Measurements from ENCODE around the gene HERC4. TPM values are rescaled to one million over a fixed set of nuclear protein-coding genes. Genes with fewer than 3 reads are reported as not detected.
A peak's percentile ranks its signal among the peaks of the same experiment; 100 is the strongest.

Gene HERC4
- total RNA-seq, 1 experiment from 2014 or later = 57.4 TPM

DNA sequence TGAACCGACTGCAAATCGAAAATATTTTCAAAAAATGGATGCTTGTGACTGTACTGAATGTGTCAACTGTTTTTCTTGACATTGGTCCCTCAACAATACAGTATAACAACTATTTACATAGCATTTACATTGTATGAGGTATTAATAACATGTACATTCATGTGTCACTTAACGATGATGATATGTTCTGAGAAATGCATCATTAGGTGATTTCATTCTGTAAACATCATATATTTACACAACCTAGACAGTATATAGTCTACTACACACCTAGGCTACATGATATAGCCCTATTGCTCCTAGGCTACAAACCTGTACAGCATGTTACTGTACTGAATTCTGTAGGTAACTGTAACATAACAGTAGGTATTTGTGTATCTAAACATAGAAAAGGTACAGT is 150.9 kb downstream of the HERC4 start:
- H3K27ac ChIP-seq (ENCODE audit: low read length) = peak overlapping the region; percentile 42
- no peaks in the 10 kb centered on the region for H3K9me2 ChIP-seq (replicated peaks; ENCODE audit: low read length)
- TF ChIP-seq, protein P1, sequence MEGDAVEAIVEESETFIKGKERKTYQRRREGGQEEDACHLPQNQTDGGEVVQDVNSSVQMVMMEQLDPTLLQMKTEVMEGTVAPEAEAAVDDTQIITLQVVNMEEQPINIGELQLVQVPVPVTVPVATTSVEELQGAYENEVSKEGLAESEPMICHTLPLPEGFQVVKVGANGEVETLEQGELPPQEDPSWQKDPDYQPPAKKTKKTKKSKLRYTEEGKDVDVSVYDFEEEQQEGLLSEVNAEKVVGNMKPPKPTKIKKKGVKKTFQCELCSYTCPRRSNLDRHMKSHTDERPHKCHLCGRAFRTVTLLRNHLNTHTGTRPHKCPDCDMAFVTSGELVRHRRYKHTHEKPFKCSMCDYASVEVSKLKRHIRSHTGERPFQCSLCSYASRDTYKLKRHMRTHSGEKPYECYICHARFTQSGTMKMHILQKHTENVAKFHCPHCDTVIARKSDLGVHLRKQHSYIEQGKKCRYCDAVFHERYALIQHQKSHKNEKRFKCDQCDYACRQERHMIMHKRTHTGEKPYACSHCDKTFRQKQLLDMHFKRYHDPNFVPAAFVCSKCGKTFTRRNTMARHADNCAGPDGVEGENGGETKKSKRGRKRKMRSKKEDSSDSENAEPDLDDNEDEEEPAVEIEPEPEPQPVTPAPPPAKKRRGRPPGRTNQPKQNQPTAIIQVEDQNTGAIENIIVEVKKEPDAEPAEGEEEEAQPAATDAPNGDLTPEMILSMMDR (conservative IDR thresholded peaks at IDR 0.05; ENCODE audit: low read depth, low read length) = no peak
- TF ChIP-seq EZH2 (IDR thresholded peaks at IDR 0.05; ENCODE audit: low read length, unreplicated experiment) (no peak), EZH2phosphoT487 (IDR thresholded peaks at IDR 0.05; ENCODE audit: borderline replicate concordance, low read length) (no peak)
- H4K20me1 ChIP-seq (ENCODE audit: low read length) = no peaks in the 10 kb centered on the region
- H3K4me1 ChIP-seq (ENCODE audit: insufficient read depth, low read length) = peaks cover 16% of the 10 kb centered on the region
- H3K4me2 ChIP-seq (ENCODE audit: low read length) = no peak overlapping the region
- POLR2A ChIA-PET (ENCODE audit: unreplicated experiment) = no interaction called here
- H3K9me3 ChIP-seq (ENCODE audit: low read length) = no peaks in the 10 kb centered on the region
- H3K4me3 ChIP-seq (ENCODE audit: low read length) = no peak overlapping the region
- no peak overlapping the region for H3K9ac ChIP-seq (ENCODE audit: low read length)
- DNase-seq (peak; percentile 61), ATAC-seq (peak; percentile 47)
- H2AFZ ChIP-seq (ENCODE audit: low read length) = no peak overlapping the region
- H3K27me3 ChIP-seq (ENCODE audit: low read length) = no peaks in the 10 kb centered on the region
- intact Hi-C loops (cut with micrococcal nuclease) = no loop called here
- CTCF ChIA-PET = interaction anchor here (0.6 kb wide), 1 partner anchor 227 kb away, joined by 3 read pairs; no protein-coding TSS in a partner anchor
- H3K36me3 ChIP-seq (ENCODE audit: low read depth, low read length) = peaks cover 28% of the 10 kb centered on the region; the same call in 1 of the 2 replicates
- no peaks in the 10 kb centered on the region for H3K79me2 ChIP-seq (ENCODE audit: low read length)
- BruUV-seq (replicated peaks) = no TSS peak
- H3F3A ChIP-seq (ENCODE audit: low read length, unreplicated experiment) = peaks cover 6% of the 10 kb centered on the region

DNA sequence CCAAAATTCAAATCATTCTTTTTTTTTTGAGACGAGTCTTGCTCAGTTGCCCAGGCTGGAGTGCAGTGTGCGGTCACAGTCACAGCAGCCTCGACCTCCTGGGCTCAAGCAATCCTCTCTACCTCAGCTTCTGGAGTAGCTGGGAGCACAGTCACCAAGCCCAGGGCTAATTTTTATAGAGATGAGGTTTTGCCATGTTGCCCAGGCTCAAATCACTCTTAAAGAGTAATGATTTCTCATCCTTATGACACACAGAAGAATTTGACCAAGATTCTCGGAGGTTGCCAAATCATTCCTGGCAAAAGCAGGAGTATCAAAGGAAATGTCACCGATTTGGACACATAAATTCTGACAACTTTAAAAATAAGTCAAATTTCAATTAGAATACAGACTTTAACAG is 151.5 kb downstream of the HERC4 start:
- Histone ChIP-seq H4K20me1 (ENCODE audit: low read length) (no peaks in the 10 kb centered on the region), H3K9me3 (ENCODE audit: low read length) (no peaks in the 10 kb centered on the region), H3F3A (ENCODE audit: low read length, unreplicated experiment) (peaks cover 6% of the 10 kb centered on the region), H3K27me3 (ENCODE audit: low read length) (no peaks in the 10 kb centered on the region), H3K4me3 (ENCODE audit: low read length) (no peak overlapping the region), H3K4me1 (ENCODE audit: insufficient read depth, low read length) (peaks cover 16% of the 10 kb centered on the region), H3K79me2 (ENCODE audit: low read length) (no peaks in the 10 kb centered on the region), H3K9ac (ENCODE audit: low read length) (no peak overlapping the region), H3K36me3 (ENCODE audit: low read depth, low read length) (peaks cover 29% of the 10 kb centered on the region; the same call in 1 of the 2 replicates), H3K4me2 (ENCODE audit: low read length) (no peak overlapping the region), H3K9me2 (replicated peaks; ENCODE audit: low read length) (no peaks in the 10 kb centered on the region), H2AFZ (ENCODE audit: low read length) (no peak overlapping the region), H3K27ac (ENCODE audit: low read length) (peak overlapping the region; percentile 42)
- DNase-seq = peak; percentile 76
- ATAC-seq = peak; percentile 64
- no TSS peak for BruUV-seq (replicated peaks)
- TF ChIP-seq, protein P1 (conservative IDR thresholded peaks at IDR 0.05; ENCODE audit: low read depth, low read length) = no peak
- TF ChIP-seq EZH2phosphoT487 (IDR thresholded peaks at IDR 0.05; ENCODE audit: borderline replicate concordance, low read length) (no peak), EZH2 (IDR thresholded peaks at IDR 0.05; ENCODE audit: low read length, unreplicated experiment) (no peak)
- intact Hi-C loops (cut with micrococcal nuclease) = no loop called here
- ChIA-PET CTCF (no interaction called here), POLR2A (ENCODE audit: unreplicated experiment) (interaction anchor here (0.5 kb wide), 1 partner anchor 781 kb away, joined by 4 read pairs; no protein-coding TSS in a partner anchor)

DNA sequence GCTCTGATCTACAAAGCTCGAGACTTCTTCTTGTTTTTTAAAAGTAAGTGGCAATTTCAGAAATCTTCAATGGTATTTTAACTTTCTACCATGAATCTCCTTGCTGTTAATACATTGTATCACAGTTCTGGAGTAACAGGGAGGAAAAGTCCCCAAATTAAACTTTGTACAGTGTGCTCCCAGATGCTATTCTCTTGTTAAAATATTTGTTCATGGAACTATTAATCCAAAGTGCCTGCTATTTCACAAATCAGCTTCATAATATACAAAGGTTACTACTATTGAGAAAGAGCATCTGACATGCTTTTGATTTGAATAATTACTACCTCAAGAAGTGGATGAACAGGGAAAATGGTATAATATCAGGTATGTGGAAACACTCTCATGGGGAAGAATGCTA is 154.0 kb downstream of the HERC4 start:
- Histone ChIP-seq H3K79me2 (ENCODE audit: low read length) (no peaks in the 10 kb centered on the region), H2AFZ (ENCODE audit: low read length) (no peak overlapping the region), H3K27me3 (ENCODE audit: low read length) (no peaks in the 10 kb centered on the region), H3K4me3 (ENCODE audit: low read length) (no peak overlapping the region), H3K36me3 (ENCODE audit: low read depth, low read length) (peaks cover 36% of the 10 kb centered on the region), H3K9me3 (ENCODE audit: low read length) (no peaks in the 10 kb centered on the region), H3K4me2 (ENCODE audit: low read length) (no peak overlapping the region), H3K9me2 (replicated peaks; ENCODE audit: low read length) (no peaks in the 10 kb centered on the region), H3K4me1 (ENCODE audit: insufficient read depth, low read length) (peaks cover 20% of the 10 kb centered on the region), H3K27ac (ENCODE audit: low read length) (no peak overlapping the region), H3F3A (ENCODE audit: low read length, unreplicated experiment) (peaks cover 14% of the 10 kb centered on the region), H4K20me1 (ENCODE audit: low read length) (0 out of 2 replicates have a peak, but pooled peaks cover 3% of the 10 kb centered on the region), H3K9ac (ENCODE audit: low read length) (no peak overlapping the region)
- POLR2A ChIA-PET (ENCODE audit: unreplicated experiment) = no interaction called here
- no TSS peak for BruUV-seq (replicated peaks)
- no peak for TF ChIP-seq EZH2 (IDR thresholded peaks at IDR 0.05; ENCODE audit: low read length, unreplicated experiment)
- no peak for TF ChIP-seq EZH2phosphoT487 (IDR thresholded peaks at IDR 0.05; ENCODE audit: borderline replicate concordance, low read length)
- TF ChIP-seq, protein P1 (conservative IDR thresholded peaks at IDR 0.05; ENCODE audit: low read depth, low read length) = no peak
- ATAC-seq (no peak), DNase-seq (no peak)
- CTCF ChIA-PET = interaction anchor here (0.6 kb wide), 1 partner anchor 14 kb away, joined by 3 read pairs; no protein-coding TSS in a partner anchor
- intact Hi-C loops (cut with micrococcal nuclease) = no loop called here

All from PC-3 (cell line).